T-helper 2 cell (primary cell): ENCODE results near the gene FXR1.

Experiments used
- DNase-seq, 5 experiments: peaks; one replicate each; pipeline versions ENCODE4 v3.0.0 to v3.0.0-alpha.2; 2012 to 2022

FXR1 gene

DNA sequence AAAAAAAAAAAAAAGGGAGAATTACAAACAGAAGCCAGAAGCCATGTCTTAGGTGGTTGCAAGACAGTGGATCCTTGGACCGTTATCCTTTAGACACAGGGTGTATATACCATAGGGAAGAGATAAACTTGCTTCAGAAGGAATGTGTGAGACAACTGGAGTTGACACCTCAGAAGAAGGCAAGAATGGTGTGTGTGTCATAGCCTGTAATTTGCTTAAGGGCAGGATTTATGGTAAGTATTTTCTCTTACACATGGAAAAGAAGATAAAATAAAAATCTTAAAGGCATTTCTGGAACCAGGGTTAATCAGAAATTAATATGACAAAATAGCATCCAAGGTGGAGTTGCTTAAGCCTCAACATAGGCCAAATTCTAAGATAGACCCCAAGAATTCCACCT, 96.3 kb downstream of the FXR1 start:
- no peak for DNase-seq

DNA sequence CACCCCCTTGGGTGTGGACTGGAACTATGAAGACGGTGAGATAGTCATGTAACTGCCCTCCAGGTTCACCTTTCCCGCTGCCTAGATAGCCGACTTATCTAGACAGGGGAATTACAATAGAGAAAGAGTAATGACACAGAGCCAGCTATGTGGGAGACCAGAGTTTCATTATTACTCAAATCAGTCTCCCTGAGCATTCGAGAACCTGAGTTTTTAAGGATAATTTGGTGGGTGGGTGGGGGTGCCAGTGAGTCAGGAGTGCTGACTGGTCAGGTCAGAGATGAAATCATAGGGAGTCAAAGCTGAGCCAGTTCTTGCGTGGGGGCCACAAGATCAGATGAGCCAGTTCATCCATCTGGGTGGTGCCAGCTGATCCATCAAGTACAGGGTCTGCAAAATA, 96.8 kb downstream of the FXR1 start:
- DNase-seq: peak in 1 of 5 experiments; percentile 2

- no peak for DNase-seq
Measured at GRCh38 chr3:181017690-181018089, 105.2 kb downstream of the FXR1 start.

- DNase-seq: no peak
Measured at GRCh38 chr3:181025204-181025603, 112.7 kb downstream of the FXR1 start.

- DNase-seq: no peak
Measured at GRCh38 chr3:181030948-181031347, 118.5 kb downstream of the FXR1 start.
